ENCODE results near the gene NEUROD4.

- TF ChIP-seq CTCF (conservative IDR thresholded peaks at IDR 0.05; ENCODE audit: low read depth in 2 of 2): peak; percentile 78 to 90
- TF ChIP-seq EZH2phosphoT487 (IDR thresholded peaks at IDR 0.05; ENCODE audit: unreplicated experiment): no peak
- TF ChIP-seq POLR2AphosphoS5 (IDR thresholded peaks at IDR 0.05; ENCODE audit: low read depth): no peak
- no peak for TF ChIP-seq JUNB (IDR thresholded peaks at IDR 0.05; ENCODE audit: unreplicated experiment)
- TF ChIP-seq CREB1 (CRISPR knock-in tag; IDR thresholded peaks at IDR 0.05; ENCODE audit: low read depth): no peak
- no peak for TF ChIP-seq EZH2 (IDR thresholded peaks at IDR 0.05; ENCODE audit: low read depth, unreplicated experiment)
- no peak for TF ChIP-seq NANOG (IDR thresholded peaks at IDR 0.05; ENCODE audit: borderline replicate concordance)
- no peak for TF ChIP-seq ETS1 (IDR thresholded peaks at IDR 0.05)
Observed at GRCh38 chr12:55068416-55069010, 48.7 kb downstream of the NEUROD4 start.
